GM21381 (cell line): Measurements from ENCODE around the gene OR2D3.
"Not testable (repeated sequence)": the region's sequence is repeated elsewhere in the genome, so short reads cannot be mapped to it uniquely, and the experiment has no call there.

Experiments used
- ATAC-seq: cut with Tn5 transposase; IDR thresholded peaks from one replicate; pipeline ENCODE4 v1.9.1; 2021; ENCODE audit warnings: mild to moderate bottlenecking, moderate library complexity; ENCODE audit not compliant: unreplicated experiment

The OR2D3 gene

GRCh38 chr11:6927030-6927617 is 6.3 kb downstream of the OR2D3 start:
- ATAC-seq = peak; percentile 64

DNA sequence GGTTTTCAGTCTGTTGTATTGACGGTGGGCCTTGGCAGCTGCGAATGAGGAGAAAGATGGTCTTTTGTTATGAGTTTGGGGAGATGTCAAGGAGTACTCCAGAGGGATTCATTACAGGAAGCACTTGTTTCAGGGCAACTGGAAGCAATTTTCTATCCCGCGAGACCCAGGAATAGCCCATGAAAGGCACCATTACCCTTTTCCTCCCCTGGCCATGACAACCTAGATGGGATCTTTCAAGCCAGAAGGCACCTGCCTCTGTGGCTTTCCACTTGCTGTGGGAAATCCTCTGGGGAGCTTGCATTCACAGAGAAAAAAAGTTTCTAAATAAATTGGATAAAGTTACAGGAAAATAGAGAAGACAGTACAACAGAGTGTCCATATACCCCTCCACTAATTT is 8.1 kb downstream of the OR2D3 start:
- ATAC-seq = no peak

DNA sequence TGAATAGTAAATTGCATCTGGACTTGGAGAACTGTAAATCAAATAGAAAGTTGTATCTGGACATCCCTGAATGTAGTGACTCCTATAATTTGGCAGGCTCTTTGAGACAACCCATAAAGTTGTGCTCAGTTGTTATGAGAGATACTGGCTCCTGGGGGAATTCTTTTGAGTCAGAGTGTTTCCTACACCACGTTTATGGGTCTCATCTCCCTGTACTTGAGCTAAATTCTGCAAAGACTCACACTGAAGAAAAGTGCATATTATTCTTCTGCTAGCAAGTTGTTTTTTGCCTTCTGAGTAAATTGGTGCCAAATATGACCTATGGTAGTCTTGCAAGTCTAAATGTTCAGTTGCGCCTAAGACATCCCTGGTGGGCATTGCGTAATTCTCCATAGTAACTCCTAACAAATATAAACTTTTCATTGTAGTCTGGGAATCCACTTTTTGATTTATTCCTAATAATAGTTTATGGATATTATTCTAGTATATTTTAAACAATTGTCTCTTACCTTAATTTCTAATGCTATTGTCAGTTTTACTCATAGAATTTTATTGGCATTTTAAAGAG is 10.4 kb downstream of the OR2D3 start:
- no peak for ATAC-seq

- no peak for ATAC-seq
These were observed 11.3 kb downstream of the OR2D3 start for GRCh38 chr11:6932145-6932544.

- ATAC-seq = no peak
These were observed 21.2 kb downstream of the OR2D3 start for GRCh38 chr11:6941970-6942369.

DNA sequence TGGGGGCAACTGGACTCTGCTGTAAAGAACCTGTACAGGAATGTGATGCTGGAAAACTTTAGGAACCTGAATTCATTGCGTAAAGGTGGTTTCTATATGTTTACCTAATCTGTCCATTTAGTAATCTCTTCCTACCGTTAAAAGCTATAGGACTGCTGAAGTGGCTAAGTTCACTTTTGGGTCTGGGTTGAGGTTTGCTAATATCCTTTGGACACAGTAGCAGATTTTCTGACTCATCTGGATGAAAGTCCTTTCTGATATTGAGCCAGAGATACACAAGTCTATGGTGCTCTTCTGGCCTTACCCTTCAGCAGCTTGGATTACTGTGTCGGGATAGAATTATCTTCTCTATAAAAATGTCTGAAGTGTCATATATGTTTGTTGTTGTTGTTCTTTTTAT is 22.3 kb downstream of the OR2D3 start:
- ATAC-seq = no peak

DNA sequence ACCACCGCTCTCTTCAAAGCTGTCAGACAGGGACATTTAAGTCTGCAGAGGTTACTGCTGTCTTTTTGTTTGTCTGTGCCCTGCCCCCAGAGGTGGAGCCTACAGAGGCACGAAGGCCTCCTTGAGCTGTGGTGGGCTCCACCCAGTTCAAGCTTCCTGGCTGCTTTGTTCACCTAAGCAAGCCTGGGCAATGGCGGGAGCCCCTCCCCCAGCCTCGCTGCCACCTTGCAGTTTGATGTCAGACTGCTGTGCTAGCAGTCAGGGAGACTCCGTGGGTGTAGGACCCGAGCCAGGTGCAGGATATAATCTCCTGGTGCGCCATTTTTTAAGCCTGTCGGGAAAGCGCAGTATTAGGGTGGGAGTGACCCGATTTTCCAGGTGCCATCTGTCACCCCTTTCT is 33.4 kb downstream of the OR2D3 start:
- ATAC-seq = not testable (repeated sequence)

DNA sequence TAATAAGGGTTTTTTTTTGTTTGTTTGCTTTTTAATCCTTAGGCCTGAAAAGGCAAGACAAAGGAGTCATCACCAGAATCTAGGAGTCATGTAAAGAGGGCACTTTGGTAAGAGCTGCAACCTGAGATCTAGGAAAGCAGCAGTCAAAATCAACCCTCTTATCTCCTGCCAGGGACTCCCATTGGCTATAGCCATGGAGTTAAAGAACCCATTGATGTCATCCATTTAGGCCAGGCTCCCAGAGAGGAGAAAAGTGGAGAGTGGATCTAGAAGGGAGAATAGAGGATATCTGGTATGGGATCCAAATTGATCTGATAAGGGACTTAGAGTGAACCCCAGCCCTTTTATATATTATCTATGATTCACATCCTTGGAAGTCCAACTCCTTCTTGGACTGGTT is 41.3 kb downstream of the OR2D3 start:
- no peak for ATAC-seq

DNA sequence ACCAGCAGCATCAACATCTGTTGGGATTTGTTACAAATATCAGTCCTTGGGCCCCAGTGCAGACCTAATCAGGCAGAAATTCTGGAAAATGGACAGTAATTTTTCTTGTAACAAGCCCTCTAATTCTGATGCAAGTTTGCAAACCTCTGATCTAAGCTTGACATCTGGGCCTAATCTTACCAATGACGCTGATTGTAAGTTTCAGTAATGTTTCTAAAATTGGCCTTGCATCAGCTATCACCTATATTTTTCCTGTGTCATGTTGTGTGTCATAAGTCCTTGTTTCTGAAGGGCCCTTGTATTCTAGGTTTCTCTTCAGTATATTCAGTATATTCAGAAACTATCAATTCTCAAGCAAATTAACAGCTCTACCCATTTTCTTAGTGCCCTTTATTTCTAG is 41.9 kb downstream of the OR2D3 start:
- ATAC-seq = no peak

GRCh38 chr11:6968816-6969215 is 48.0 kb downstream of the OR2D3 start:
- no peak for ATAC-seq

GRCh38 chr11:6969854-6970253 is 49.1 kb downstream of the OR2D3 start:
- ATAC-seq = not testable (repeated sequence)
